GM19324 (cell line): ENCODE data around the gene PPP1CA.

Experiments used
- ATAC-seq: cut with Tn5 transposase; IDR thresholded peaks from one replicate; pipeline ENCODE4 v1.9.1; 2021; ENCODE audit warnings: mild to moderate bottlenecking, moderate library complexity; ENCODE audit not compliant: unreplicated experiment, low FRiP score

PPP1CA gene

DNA sequence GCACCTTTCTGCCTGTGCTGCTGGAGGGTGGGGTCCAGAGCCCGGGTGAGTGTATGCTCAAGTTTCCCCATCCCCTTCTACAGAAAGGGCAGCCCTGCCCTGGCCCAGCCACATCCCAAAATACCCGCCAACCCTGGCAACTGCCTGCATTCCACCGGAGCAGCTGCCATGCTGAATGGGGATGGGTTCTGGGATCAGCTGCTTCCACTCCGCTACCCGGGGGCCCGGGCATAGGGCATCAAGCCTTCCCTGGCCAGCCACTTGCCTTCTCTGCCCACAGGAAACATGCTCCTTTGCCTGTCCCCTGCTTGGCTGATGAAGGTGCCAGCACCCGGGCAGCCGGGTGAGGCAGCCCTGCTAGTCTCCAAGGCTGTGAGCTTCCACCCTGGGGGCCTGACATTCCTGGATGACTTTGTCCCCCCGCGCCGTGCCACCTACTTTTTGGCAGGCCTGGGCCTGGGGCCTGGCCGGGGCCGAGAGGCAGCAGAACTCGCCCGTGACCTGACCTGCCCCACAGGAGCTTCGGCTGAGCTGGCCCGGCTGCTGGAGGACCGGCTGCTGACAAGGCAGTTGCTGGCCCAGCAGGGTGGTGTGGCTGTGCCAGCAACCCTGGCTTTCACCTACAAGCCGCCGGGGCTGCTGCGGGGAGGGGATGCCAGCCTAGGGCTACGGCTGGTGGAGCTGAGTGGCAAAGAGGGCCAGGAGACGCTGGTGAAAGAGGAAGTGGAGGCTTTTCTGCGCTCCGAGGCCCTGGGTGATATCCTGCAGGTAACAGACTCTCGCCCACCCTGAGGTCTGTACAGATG lies 17.0 kb upstream of the PPP1CA start:
- no peak for ATAC-seq

DNA sequence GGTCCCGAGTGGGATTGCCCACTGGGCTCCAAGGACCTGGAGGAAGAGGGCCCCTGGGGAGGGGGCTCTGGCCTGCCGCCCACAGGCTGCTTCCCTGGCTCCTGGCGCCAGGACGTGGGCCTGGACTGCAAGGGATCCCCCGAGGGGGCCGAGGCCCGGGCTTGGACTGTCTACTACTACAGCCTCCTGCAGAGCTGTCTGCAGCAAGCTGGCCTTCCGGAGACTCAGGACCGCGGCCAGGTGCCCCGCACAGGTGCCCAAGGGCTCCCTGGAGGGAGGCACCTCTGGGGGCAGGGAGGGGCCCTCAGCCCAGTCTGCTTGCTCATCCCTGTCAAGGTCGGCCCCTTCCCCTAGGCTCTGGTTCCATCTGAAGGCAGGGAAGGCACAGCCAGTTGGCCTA lies 15.8 kb upstream of the PPP1CA start:
- ATAC-seq, result no peak

DNA sequence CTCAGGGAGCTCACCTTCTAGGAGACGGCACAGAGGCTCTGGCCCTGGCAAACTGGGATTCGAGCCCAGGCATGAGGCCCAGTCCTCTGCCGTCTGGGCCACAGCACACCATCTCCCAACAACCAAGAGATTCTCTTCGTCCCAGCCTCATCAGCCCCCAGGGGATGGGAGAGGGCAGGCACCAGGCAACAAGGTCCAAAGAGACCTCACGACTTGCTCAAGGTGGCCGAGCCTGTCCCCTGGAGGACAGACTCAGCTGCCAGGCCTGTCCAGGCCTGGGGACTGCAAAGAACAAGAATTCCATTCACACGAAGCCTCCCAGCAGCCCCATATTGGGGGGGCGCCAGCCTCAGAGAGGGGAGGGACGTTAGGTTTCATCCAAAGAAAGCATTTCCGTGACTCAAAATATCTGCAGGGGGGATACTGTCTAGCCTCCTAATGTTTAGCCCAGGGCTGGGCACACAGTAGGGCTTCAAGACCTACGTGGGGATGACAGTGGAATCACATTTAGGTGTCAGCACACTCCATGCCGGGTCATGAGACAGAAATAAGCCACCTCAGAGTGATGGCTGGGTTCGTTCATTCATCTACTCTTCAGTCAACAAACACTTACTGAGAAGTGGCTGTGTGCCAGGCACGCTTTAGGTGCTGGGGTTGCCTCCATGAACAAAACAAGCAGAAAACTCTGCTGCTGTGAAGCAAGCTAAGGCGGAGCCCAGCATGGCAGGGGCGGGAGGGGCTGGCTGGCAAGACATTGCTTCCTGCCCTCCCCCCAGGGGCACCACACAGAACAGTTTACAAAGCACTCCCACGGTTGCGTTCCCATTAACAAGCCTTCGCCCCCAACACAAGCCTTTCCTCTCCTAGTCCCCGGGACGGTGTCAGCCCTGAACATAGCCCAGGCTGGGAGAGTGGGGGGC lies 15.0 kb upstream of the PPP1CA start:
- ATAC-seq, result no peak

DNA sequence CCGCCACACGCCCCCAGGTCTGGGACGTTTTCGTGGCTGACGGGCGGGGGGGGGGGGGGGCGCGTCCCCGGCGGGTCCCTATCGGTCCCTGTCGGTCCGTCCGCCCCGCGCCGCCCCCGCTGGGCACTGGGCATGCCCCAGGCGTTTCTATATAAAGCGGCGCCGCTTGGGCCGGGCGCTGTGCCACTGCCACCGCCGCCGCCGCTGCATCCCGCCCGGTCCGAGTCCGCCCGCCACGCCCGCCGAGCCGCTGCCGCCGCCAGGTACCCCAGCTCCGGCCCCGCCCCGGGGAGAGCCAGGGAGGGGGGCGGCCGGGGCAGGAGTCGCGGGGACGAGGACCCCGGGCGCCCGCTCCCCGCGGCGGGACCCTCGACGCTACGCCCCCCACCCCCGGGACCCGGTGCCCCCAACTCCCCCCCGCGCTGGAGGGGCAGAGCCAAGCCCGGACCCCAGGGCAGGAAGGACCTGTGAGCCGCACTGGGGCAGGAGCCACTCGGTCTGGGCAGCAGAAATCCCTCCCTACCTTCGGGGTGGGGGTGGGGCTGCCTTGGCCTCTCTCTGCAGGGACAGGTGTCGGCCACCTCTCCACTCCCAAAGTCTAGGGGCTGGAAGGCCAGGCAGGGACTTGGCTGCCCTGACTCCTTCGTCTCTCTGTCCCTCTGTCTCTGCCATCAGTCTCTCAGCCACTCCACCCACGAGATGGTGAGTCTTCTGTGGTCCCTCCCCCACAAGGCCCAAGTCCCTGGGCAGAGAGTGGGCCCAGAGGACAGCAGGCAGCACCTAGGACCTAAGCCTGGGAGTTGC lies 14.0 kb upstream of the PPP1CA start, which contains the start of gene CARNS1:
CARNS1 (plus strand) TSS at position 178 of the 804 bp plus-strand sequence; CDS start at position 700, 522 bp downstream.
- ATAC-seq, result no peak

DNA sequence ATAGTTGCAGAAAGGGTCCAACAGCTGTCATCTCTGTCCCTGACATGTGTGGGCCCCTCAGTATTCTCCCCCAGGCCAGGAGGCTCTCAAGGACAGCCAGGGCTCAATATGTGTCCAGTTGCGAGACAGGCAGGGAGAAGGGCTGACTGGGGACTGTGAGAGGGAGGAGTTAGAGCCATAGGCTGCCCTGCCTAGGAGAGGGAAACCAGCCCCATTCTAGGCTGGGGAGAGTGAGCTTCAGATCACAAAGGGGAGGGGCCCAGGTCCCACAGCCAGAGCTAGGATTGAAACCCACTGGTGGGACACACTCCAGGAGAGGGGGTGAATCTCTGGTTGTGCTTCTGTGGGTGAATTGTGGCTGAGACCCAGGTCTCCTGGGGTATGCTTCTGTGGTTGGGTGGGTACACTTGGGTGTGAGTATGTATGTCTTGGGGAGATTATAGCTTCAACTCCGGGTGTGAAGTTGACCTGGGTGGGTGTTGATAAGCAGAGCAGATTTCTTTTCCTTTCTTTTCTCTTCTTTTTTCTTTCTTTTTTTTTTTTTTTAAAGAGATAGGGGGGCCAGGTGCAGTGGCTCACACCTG lies 11.7 kb upstream of the PPP1CA start:
- ATAC-seq, result no peak

DNA sequence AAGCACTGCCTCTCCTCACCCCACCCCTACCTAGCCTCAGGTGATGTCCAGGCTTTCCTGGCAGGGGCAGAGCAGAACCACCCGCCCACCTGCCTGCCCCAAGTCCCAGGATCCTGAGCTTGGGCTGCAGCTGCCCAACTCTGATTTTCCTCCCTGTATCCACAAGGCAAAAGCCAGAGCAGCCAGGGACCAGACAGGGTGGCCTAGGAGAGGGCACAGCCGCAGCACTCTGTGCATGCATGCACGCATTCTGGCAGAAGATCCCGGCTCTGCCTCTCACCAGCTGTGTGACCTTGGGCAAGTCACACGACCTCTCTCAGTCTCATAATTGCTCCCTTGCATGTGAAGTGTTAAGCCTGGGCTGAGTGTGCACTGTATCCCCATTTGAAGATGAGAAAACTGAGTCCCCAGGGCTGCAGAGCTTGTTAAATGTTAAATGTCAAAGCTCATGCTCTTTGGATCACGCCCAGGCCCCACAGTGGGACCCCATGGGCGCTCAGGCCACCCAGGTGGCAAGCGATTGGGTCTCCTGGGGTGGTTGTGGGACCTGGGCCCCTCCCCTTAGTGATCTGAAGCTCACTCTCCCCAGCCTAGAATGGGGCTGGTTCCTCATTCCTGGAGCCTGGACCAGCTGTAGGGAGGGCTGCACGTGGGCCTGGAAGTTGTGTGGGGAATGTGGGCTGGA lies 11.0 kb upstream of the PPP1CA start:
- ATAC-seq, result no peak

DNA sequence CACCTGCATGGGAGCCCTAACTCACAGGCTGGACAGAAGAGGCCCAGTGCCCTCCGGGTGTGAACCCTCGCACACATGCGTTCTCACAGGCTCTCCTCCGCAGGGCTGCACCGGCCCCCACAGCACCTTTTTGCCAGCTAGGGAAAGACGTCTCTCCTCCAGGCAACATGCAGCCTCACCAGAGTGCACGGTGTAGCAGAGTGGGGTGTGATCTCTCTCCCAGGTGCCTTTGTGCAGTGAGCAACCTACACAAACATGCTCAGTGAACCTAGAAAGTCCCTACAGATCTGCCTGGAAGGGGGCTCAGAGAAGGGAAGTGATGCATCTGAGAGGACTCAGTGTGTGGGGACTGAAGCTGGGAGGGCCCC lies 10.1 kb upstream of the PPP1CA start:
- ATAC-seq, result no peak

DNA sequence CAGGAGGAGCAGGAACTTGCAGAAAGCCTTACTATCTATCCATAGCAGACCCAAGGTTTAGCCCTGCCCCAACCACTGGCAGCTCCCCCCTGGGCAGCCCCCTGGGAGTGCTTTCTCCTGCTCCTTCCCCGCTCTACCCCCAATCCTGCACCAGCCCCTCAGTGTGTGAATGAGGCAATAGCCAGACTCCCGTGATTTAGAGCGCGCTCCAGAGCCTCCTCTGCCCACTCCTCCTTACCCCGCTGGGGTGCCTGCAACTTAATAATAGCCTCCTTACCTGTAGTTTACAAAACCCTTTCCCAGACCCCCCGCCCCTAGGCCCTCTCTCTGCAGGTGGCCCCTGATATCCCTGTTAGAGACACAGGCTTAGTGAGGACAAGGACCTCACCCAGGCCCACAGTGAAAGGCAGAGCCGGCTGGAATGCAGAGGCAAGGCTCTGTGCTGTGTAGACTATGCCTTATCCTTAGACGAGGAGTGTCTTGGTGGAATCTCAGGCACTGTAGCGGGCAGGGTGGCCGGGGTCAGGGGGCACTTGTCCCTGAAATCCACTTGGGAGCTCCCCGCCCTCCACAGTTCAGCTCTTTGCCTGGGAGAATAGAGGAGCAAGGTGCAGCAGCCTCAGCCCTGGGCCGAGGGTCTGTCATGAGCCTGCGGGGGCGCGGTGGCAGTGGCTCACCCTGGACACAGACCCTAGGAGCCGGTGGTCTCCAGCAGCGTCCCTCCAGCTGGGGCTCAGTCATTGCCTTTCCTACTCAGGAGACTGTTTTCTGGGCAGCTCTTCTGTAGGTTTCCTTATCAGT lies 9.5 kb upstream of the PPP1CA start:
- ATAC-seq, result no peak

DNA sequence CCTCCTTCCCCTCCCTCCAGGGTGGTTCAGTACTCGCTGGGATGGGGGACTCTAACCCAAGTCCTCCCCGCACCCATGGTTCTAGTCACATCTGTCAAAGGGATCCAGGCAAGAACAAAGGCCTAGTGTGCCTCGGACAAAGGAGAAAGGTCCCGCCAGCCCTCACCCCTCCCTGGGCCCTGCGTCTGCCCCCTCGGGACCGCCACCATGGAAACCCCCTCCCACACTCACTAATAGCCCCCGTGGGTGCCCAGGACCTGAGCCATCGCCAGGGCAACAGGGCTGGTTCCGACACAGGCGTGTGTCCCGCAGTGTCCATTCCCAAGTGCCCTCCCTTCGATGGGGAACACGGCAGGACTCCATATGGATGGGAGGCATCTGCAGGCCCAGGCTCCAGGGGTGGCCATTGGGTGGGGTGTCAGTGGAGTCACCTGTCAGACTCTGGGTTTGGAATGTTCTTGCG lies 8.7 kb upstream of the PPP1CA start:
- ATAC-seq, result no peak

DNA sequence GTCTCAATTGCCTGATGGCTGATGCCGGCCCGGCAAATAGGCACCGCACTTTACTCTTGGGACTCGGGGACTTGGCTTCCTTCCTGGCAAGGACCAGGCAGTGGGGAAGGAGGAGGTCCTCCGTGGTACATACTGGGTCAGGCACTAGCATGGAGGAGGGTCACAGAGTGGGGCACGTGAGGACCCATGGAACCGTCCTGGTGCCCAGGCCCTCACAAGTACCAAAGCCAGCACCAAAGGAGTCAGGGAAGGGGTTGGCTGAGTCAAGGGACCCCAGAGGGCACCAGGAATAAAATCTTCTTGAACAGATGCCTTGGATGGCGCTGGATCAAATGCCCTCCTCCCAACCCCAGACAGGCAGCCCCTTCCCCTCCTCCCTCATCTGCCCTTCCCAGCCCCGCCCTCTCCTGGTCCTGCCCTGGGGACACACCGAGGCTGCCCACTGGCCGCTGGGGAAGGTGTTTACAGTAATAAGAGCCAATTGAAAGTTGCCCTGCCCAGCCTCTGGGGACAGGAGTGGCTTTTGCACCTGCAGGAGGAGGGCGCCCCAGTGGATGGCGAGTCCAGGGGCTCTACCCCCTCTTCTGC lies 8.2 kb upstream of the PPP1CA start:
- ATAC-seq, result no peak

DNA sequence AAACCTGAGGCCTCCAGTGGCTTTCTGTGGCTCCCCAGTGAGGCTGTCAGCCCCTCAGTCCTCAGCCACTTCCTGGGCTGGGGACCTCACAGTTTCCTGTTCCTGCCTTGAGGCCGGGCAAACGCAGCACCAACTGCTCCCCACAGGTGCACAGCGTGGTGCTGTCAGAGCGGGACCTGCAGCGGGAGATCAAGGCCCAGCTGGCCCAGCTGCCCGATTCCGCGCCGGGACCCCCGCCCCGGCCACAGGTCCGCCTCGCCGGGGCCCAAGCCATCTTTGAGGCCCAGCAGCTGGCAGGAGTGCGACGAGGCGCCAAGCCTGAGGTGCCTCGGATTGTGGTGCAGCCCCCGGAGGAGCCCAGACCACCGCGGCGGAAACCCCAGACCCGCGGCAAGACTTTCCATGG lies 7.6 kb upstream of the PPP1CA start:
- no peak for ATAC-seq

DNA sequence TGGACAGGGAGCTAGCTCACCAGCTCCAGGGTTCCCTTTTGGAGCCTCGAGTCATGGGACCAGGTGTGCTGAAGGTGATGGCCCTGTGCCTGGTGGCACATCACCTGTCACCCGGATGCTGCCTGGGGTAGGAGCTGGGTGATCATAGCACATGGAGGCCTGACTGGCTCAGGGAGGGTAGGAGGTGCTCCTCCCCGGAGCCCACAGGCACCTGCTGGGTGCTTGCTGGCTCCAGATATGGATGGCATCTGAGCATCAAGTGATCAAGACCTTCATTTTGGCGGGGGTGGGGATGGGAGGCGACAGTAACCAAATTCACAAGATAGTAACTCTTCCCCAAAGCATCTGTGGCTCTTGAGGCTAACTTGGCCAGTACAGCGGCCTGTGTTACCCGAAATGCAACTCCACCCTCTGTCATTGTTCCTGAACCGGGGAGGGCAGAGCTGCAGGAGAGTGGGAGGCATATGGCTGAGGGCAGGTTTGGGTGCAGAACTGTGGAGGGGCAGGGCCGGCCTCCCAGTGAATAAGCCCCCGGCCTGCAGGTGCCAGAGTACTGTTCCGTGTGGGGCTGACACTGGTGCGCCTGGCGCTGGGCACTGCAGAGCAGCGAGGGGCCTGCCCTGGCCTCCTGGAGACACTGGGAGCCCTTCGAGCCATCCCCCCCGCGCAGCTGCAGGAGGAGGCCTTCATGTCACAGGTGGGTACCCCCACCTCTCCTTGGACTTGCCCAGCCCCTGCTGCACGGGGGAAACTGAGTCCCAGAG lies 7.0 kb upstream of the PPP1CA start:
- no peak for ATAC-seq

DNA sequence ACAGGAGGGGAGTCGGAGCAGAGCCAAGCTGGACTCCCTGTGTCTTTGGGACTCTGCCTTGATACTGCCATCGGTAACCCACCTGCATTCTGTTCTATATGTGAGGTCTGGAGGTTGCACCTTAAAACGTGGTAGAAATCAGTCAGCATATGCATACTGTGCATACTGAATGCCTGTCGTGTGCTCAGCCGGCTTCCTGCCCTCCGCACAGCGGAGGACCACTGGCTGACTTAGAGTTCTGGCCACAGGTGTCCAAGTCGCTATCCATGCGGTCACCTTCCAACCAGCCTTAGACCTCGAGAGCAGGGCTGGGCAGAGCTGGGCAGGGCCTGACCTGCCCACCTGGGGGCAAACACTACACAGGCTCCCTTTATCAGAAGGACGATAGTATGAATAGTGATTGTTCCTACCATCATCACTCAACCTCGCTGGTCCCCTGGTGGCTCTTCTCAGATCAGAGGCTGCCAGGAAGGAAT lies 6.1 kb upstream of the PPP1CA start:
- ATAC-seq, result no peak

DNA sequence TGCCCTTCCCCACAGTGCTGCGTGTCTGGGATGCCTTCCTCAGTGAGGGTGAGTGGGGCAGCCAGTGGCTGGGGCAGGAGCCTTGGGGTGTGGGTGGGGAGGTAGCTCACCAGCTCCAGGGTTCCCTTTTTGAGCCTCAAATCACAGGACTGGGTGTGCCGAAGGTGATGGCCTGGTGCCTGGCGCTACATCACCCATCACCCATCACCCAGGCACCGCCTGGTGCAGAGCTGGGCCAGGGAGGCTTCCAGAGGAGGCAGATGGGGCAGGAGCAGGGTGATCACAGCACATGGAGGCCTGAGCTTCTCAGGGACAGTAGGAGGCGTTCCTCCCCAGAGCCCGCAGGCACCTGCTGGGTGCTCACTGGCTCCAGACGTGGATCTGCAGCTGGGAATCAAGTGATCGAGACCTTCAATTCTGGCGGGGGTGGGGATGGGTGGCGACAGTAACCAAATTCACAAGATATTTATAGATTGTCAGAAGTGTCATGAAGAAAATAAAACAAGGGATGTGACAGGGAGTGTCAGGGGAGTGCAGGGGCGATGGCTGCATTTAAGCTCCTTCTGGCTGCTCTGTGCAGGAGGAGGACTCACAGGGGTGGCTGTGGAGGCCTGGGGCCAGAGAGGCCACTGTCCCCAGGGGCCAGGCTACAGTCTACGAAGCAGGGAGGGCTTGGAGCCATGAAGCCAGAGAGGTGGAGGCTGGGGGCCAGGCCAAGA lies 5.5 kb upstream of the PPP1CA start:
- no peak for ATAC-seq

DNA sequence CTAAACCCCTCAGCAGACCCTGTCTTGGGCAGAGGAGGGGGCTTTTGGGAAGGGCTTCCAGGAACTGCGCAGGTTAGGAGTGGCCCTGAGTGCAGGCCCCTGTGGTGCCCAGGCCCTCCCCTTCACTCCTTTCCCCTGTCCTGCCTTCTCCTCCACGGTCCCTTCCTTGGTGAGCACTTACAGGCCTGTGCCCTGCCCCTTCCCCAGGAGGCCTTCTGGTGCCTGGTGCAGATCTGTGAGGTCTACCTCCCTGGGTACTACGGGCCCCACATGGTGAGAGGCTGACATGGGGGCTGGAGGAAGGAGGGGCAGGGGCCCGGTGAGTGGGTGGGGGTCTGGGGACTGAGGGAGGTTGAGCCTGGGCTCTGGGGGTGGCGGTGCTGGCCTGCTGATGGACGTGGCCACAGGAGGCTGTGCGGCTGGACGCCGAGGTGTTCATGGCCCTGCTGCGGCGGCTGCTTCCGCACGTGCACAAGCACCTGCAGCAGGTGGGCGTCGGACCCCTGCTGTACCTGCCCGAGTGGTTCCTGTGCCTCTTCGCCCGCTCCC lies 4.8 kb upstream of the PPP1CA start:
- ATAC-seq, result no peak

DNA sequence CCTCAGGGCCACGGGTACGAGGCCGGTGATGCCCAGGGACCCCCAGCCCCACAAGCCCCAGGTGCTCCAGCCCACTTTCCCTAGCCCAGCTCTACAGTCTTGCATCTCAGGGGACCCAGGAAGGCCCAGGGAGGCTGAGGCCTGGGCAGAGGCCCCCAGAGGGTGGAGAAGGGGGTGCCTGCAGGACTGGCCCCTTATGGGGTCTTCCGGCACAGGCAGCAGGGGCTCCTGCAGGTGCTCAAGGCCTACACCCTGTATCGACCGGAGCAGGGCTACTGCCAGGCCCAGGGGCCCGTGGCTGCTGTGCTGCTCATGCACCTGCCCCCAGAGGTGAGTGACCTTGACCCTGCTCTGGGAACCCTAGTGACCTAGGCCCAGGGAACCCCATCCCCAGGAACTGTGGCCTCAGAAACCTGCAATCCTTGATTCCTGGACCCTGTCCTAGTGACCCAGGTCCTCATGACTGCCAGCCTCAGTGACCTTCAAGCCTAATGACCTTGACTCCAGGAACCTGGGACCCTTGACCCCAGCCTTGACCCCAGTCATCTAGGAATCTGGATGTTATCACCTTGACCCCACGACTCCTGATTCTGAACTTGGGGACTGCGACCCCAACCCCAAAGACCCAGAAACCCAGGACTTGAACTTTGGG lies 4.2 kb upstream of the PPP1CA start:
- no peak for ATAC-seq
